Spleen (tissue), 7 donors: Measurements from ENCODE around the gene WNT7A.

ENCODE experiments used
- POLR2A ChIP-seq, 3 donors: fragments of 450-650 bp; IDR thresholded peaks; one replicate each; pipeline ENCODE4 v1.5.1; 2017; ENCODE audit warnings: antibody characterized with exemption in 3 of 3, mild to moderate bottlenecking in 1 of 3
- POLR2AphosphoS5 ChIP-seq, 3 donors: sonication (generic); formaldehyde crosslinking; IDR thresholded peaks; one replicate each; pipeline ENCODE4 v1.5.1; 2017; ENCODE audit warnings: antibody characterized with exemption in 3 of 3
- TF ChIP-seq, protein P1 (sequence below), 11 experiments: fragments of 200-600 bp in 7 of 11; fragments of 450-650 bp in 4 of 11; sonication (generic) in 4 of 11; IDR thresholded peaks in 8 of 11; conservative IDR thresholded peaks in 3 of 11; 1 replicate in 7 of 11; 2 replicates in 4 of 11; pipeline versions ENCODE4 v1.4.0 to v1.8.0; 2016 to 2021; ENCODE audit warnings: antibody characterized with exemption in 11 of 11, inconsistent platforms in 4 of 11, mild to moderate bottlenecking in 1 of 11
- donor health status: DM: no; HTN: no; CAD: no; lungs with moderate emphysema.
- donor health status: DM: no; HTN: no; CAD: no.
- donor health status: DM: no; HTN: no; CAD: no.

DNA sequence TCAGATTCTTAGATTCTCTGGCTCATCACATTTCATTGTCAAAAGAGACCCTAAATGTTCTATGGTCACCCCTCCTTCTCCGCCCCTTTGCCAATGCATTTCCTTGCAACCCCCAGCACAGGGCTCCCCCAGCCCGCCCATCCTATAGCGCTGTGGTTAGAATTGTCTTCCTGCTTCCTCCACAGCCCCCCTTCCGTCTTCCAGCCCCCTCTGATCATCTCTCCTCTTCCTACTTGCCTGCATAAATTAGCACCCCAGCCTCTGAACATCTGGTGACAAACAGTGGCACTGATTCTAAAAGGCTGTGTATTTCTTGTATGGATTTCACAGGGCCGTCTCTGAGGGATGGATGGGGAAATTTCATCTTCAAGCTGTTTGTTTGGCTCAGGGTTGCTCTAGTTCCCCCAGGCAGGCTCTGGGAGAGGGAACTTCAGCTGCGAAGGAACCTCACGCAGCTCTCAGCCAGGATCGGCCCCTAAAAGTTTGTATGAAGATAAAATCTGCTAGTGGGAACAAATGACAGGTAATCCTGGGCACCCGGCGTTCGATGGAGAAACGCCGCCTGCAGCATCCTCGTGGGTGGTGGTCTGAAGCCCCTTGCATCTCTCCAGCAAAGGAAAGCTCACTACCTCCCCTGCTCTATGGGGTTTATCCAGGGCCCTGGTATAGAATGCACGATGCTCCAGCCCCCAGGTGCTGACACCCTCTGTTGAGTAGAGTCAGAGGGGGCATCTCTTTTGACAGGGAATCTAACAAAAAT, 83.0 kb downstream of the WNT7A start:
- TF ChIP-seq, protein P1, sequence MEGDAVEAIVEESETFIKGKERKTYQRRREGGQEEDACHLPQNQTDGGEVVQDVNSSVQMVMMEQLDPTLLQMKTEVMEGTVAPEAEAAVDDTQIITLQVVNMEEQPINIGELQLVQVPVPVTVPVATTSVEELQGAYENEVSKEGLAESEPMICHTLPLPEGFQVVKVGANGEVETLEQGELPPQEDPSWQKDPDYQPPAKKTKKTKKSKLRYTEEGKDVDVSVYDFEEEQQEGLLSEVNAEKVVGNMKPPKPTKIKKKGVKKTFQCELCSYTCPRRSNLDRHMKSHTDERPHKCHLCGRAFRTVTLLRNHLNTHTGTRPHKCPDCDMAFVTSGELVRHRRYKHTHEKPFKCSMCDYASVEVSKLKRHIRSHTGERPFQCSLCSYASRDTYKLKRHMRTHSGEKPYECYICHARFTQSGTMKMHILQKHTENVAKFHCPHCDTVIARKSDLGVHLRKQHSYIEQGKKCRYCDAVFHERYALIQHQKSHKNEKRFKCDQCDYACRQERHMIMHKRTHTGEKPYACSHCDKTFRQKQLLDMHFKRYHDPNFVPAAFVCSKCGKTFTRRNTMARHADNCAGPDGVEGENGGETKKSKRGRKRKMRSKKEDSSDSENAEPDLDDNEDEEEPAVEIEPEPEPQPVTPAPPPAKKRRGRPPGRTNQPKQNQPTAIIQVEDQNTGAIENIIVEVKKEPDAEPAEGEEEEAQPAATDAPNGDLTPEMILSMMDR (IDR thresholded peaks at IDR 0.05 in 8 of 11, conservative IDR thresholded peaks at IDR 0.05 in 3 of 11): no peak
- no peak for TF ChIP-seq POLR2A (IDR thresholded peaks at IDR 0.05)
- TF ChIP-seq POLR2AphosphoS5 (IDR thresholded peaks at IDR 0.05): no peak
